GM23338 (cell line): ENCODE data around the gene SRXN1. TPM values are rescaled to one million over a fixed set of nuclear protein-coding genes. Genes with fewer than 3 reads are reported as not detected.

Experiments used
- ATAC-seq: fragments of 200-7000 bp; cut with Tn5 transposase; 3 replicates; pipeline ENCODE4 v1.9.1; 2020
- DNase-seq: peaks from one replicate; pipeline ENCODE4 v3.0.0-alpha.2; 2015; ENCODE audit warnings: low spot score
- H2AFZ ChIP-seq: fragments of 200-600 bp; sonication (generic); 2 replicates; pipeline ENCODE4 v1.8.0; 2016; ENCODE audit warnings: antibody characterized with exemption, mild to moderate bottlenecking, moderate library complexity
- H3F3A ChIP-seq: fragments of 200-600 bp; sonication (generic); replicated peaks from 2 replicates; pipeline ENCODE4 v1.8.0; 2017; ENCODE audit warnings: antibody characterized with exemption, mixed run types, low read depth
- H3K27ac ChIP-seq: fragments of 200-600 bp; sonication (generic); 2 replicates; pipeline ENCODE4 v1.6.1; 2016; ENCODE audit warnings: low read depth
- H3K27me3 ChIP-seq: fragments of 200-600 bp; sonication (generic); 2 replicates; pipeline ENCODE4 v1.8.0; 2016; ENCODE audit warnings: mild to moderate bottlenecking, mixed run types, moderate library complexity; ENCODE audit not compliant: insufficient read depth
- H3K36me3 ChIP-seq: fragments of 200-600 bp; sonication (generic); 2 replicates; pipeline ENCODE4 v1.8.0; 2016; ENCODE audit warnings: mild to moderate bottlenecking; ENCODE audit not compliant: insufficient read depth
- H3K4me1 ChIP-seq: fragments of 200-600 bp; sonication (generic); 2 replicates; pipeline ENCODE4 v1.8.0; 2016; ENCODE audit warnings: mild to moderate bottlenecking, moderate library complexity; ENCODE audit not compliant: insufficient read depth
- H3K4me2 ChIP-seq: fragments of 200-600 bp; sonication (generic); 2 replicates; pipeline ENCODE4 v1.7.1; 2017; ENCODE audit warnings: mixed run types
- H3K4me3 ChIP-seq: fragments of 200-600 bp; sonication (generic); 2 replicates; pipeline ENCODE4 v1.6.1; 2016; ENCODE audit warnings: mixed run types
- H3K79me2 ChIP-seq: fragments of 200-600 bp; sonication (generic); replicated peaks from 2 replicates; pipeline ENCODE4 v1.8.0; 2017; ENCODE audit warnings: mild to moderate bottlenecking; ENCODE audit not compliant: insufficient read depth
- H3K9me2 ChIP-seq: fragments of 200-600 bp; sonication (generic); 2 replicates; pipeline ENCODE4 v1.8.0; 2017; ENCODE audit not compliant: insufficient read depth
- H4K20me1 ChIP-seq: fragments of 200-600 bp; sonication (generic); replicated peaks from 2 replicates; pipeline ENCODE4 v1.8.0; 2017; ENCODE audit warnings: mild to moderate bottlenecking; ENCODE audit not compliant: insufficient read depth
- H3K27ac Mint-ChIP-seq: 2 replicates; pipeline ENCODE4 v1.8.0; 2020; ENCODE audit warnings: inconsistent platforms, mild to moderate bottlenecking, moderate library complexity, mixed read lengths
- H3K27me3 Mint-ChIP-seq: 3 replicates; pipeline ENCODE4 v1.8.0; 2022; ENCODE audit warnings: low read depth, mild to moderate bottlenecking, moderate library complexity, mixed read lengths, inconsistent platforms; ENCODE audit not compliant: insufficient read depth, poor library complexity
- H3K36me3 Mint-ChIP-seq: 3 replicates; pipeline ENCODE4 v1.8.0; 2021; ENCODE audit warnings: low read depth, mild to moderate bottlenecking, inconsistent platforms, moderate library complexity, mixed read lengths
- H3K4me1 Mint-ChIP-seq: 3 replicates; pipeline ENCODE4 v1.8.0; 2020; ENCODE audit warnings: mild to moderate bottlenecking, inconsistent platforms, mixed read lengths
- H3K4me3 Mint-ChIP-seq: 3 replicates; pipeline ENCODE4 v1.8.0; 2021; ENCODE audit warnings: moderate library complexity, mild to moderate bottlenecking, inconsistent platforms, mixed read lengths
- H3K9me3 Mint-ChIP-seq: 3 replicates; pipeline ENCODE4 v1.8.0; 2020; ENCODE audit warnings: moderate library complexity, mild to moderate bottlenecking, inconsistent platforms, mixed read lengths
- CREB1 ChIP-seq: fragments of 250-450 bp; sonication (Bioruptor Pico); IDR thresholded peaks from 2 replicates; pipeline ENCODE4 v1.5.0; 2020; ENCODE audit warnings: low read depth, mild to moderate bottlenecking, moderate library complexity
- CTCF ChIP-seq, 2 experiments: fragments of 200-600 bp in 1 of 2; sonication (generic) in 1 of 2; conservative IDR thresholded peaks; 2 replicates each; pipeline versions ENCODE4 v1.5.1 to v1.6.1; 2016 to 2017; ENCODE audit warnings: antibody characterized with exemption in 2 of 2, low read depth in 2 of 2, mild to moderate bottlenecking in 2 of 2, moderate library complexity in 1 of 2
- ETS1 ChIP-seq: IDR thresholded peaks from 2 replicates; pipeline ENCODE4 v1.6.1; 2016; ENCODE audit warnings: antibody characterized with exemption
- EZH2 ChIP-seq: fragments of 200-600 bp; sonication (generic); IDR thresholded peaks from one replicate; pipeline ENCODE4 v1.8.0; 2017; ENCODE audit warnings: antibody characterized with exemption, mild to moderate bottlenecking, low read depth; ENCODE audit not compliant: unreplicated experiment
- EZH2phosphoT487 ChIP-seq: fragments of 200-600 bp; sonication (generic); IDR thresholded peaks from one replicate; pipeline ENCODE4 v1.8.1; 2018; ENCODE audit warnings: antibody characterized with exemption; ENCODE audit not compliant: unreplicated experiment
- JUNB ChIP-seq: IDR thresholded peaks from one replicate; pipeline ENCODE4 v1.6.1; 2016; ENCODE audit warnings: antibody characterized with exemption; ENCODE audit not compliant: unreplicated experiment
- NANOG ChIP-seq: IDR thresholded peaks from 2 replicates; pipeline ENCODE4 v1.6.1; 2016; ENCODE audit warnings: antibody characterized with exemption, borderline replicate concordance
- POLR2AphosphoS5 ChIP-seq: IDR thresholded peaks from 2 replicates; pipeline ENCODE4 v1.6.1; 2016; ENCODE audit warnings: antibody characterized with exemption, low read depth
- STAT1 ChIP-seq: IDR thresholded peaks from one replicate; pipeline ENCODE4 v1.6.1; 2016; ENCODE audit warnings: antibody characterized with exemption; ENCODE audit not compliant: unreplicated experiment
- ZNF114 ChIP-seq: fragments of 250-450 bp; sonication (Bioruptor Pico); IDR thresholded peaks from 2 replicates; pipeline ENCODE4 v1.5.0; 2020; ENCODE audit warnings: mild to moderate bottlenecking, moderate library complexity
- ZNF331 ChIP-seq: fragments of 250-450 bp; sonication (Bioruptor Pico); IDR thresholded peaks from 2 replicates; pipeline ENCODE4 v1.5.0; 2020; ENCODE audit warnings: low read depth, mild to moderate bottlenecking, moderate library complexity
- polyA plus RNA-seq: library from polyadenylated mRNA; unstranded; fragments of >200 nt; fragmentation: Nextera tagmentation; extraction: Ambion mirVana; gene quantifications from 2 replicates; pipeline ENCODE4 v1.2.1, GENCODE V29; 2016
- total RNA-seq: library from RNA; depleted of rRNA; stranded (reverse); fragments of >200 nt; shearing (Covaris generic); gene quantifications from 2 replicates; pipeline ENCODE4 v1.2.3, GENCODE V29; 2014
- TF ChIP-seq, protein P1 (sequence below): fragments of 250-450 bp; sonication (Bioruptor Pico); IDR thresholded peaks from 2 replicates; pipeline ENCODE4 v1.5.0; 2020; ENCODE audit warnings: mild to moderate bottlenecking, moderate library complexity
- TF ChIP-seq, protein P2 (sequence below): IDR thresholded peaks from one replicate; pipeline ENCODE4 v1.6.1; 2018; ENCODE audit warnings: antibody characterized with exemption; ENCODE audit not compliant: unreplicated experiment

SRXN1 gene
- total and polyA plus RNA-seq, 2 experiments from 2014 or later: 8.4 to 26.6 TPM

- no peaks in the 10 kb centered on the region for H4K20me1 ChIP-seq
- no peaks in the 10 kb centered on the region for H3K79me2 ChIP-seq
- no peak overlapping the region for H2AFZ ChIP-seq
- peaks cover 3% of the 10 kb centered on the region; the same call in 2 of the 3 replicates for H3K4me1 Mint-ChIP-seq
- no peaks in the 10 kb centered on the region for H3K36me3 ChIP-seq
- DNase-seq (no peak), ATAC-seq (no peak)
- no peaks in the 10 kb centered on the region for H3K9me2 ChIP-seq
- no peak overlapping the region for H3K4me2 ChIP-seq
- no peaks in the 10 kb centered on the region for H3K36me3 Mint-ChIP-seq
- H3F3A ChIP-seq: no peaks in the 10 kb centered on the region
- H3K9me3 Mint-ChIP-seq: no peaks in the 10 kb centered on the region
- no peak overlapping the region for H3K27ac Mint-ChIP-seq
- H3K27me3 Mint-ChIP-seq: peaks cover 6% of the 10 kb centered on the region
- no peaks in the 10 kb centered on the region for H3K27me3 ChIP-seq
- H3K4me3 Mint-ChIP-seq: no peak overlapping the region
- no peak overlapping the region for H3K4me3 ChIP-seq
- TF ChIP-seq CREB1 (CRISPR knock-in tag): no peak
- TF ChIP-seq JUNB: no peak
- TF ChIP-seq STAT1: no peak
- TF ChIP-seq ZNF331: no peak
- no peak for TF ChIP-seq POLR2AphosphoS5
- TF ChIP-seq, protein P1, sequence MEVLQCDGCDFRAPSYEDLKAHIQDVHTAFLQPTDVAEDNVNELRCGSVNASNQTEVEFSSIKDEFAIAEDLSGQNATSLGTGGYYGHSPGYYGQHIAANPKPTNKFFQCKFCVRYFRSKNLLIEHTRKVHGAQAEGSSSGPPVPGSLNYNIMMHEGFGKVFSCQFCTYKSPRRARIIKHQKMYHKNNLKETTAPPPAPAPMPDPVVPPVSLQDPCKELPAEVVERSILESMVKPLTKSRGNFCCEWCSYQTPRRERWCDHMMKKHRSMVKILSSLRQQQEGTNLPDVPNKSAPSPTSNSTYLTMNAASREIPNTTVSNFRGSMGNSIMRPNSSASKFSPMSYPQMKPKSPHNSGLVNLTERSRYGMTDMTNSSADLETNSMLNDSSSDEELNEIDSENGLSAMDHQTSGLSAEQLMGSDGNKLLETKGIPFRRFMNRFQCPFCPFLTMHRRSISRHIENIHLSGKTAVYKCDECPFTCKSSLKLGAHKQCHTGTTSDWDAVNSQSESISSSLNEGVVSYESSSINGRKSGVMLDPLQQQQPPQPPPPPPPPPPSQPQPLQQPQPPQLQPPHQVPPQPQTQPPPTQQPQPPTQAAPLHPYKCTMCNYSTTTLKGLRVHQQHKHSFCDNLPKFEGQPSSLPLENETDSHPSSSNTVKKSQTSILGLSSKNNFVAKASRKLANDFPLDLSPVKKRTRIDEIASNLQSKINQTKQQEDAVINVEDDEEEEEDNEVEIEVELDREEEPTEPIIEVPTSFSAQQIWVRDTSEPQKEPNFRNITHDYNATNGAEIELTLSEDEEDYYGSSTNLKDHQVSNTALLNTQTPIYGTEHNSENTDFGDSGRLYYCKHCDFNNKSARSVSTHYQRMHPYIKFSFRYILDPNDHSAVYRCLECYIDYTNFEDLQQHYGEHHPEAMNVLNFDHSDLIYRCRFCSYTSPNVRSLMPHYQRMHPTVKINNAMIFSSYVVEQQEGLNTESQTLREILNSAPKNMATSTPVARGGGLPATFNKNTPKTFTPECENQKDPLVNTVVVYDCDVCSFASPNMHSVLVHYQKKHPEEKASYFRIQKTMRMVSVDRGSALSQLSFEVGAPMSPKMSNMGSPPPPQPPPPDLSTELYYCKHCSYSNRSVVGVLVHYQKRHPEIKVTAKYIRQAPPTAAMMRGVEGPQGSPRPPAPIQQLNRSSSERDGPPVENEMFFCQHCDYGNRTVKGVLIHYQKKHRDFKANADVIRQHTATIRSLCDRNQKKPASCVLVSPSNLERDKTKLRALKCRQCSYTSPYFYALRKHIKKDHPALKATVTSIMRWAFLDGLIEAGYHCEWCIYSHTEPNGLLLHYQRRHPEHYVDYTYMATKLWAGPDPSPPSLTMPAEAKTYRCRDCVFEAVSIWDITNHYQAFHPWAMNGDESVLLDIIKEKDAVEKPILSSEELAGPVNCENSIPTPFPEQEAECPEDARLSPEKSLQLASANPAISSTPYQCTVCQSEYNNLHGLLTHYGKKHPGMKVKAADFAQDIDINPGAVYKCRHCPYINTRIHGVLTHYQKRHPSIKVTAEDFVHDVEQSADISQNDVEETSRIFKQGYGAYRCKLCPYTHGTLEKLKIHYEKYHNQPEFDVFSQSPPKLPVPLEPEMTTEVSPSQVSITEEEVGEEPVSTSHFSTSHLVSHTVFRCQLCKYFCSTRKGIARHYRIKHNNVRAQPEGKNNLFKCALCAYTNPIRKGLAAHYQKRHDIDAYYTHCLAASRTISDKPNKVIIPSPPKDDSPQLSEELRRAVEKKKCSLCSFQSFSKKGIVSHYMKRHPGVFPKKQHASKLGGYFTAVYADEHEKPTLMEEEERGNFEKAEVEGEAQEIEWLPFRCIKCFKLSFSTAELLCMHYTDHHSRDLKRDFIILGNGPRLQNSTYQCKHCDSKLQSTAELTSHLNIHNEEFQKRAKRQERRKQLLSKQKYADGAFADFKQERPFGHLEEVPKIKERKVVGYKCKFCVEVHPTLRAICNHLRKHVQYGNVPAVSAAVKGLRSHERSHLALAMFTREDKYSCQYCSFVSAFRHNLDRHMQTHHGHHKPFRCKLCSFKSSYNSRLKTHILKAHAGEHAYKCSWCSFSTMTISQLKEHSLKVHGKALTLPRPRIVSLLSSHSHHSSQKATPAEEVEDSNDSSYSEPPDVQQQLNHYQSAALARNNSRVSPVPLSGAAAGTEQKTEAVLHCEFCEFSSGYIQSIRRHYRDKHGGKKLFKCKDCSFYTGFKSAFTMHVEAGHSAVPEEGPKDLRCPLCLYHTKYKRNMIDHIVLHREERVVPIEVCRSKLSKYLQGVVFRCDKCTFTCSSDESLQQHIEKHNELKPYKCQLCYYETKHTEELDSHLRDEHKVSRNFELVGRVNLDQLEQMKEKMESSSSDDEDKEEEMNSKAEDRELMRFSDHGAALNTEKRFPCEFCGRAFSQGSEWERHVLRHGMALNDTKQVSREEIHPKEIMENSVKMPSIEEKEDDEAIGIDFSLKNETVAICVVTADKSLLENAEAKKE (CRISPR knock-in tag): no peak
- TF ChIP-seq, protein P2, sequence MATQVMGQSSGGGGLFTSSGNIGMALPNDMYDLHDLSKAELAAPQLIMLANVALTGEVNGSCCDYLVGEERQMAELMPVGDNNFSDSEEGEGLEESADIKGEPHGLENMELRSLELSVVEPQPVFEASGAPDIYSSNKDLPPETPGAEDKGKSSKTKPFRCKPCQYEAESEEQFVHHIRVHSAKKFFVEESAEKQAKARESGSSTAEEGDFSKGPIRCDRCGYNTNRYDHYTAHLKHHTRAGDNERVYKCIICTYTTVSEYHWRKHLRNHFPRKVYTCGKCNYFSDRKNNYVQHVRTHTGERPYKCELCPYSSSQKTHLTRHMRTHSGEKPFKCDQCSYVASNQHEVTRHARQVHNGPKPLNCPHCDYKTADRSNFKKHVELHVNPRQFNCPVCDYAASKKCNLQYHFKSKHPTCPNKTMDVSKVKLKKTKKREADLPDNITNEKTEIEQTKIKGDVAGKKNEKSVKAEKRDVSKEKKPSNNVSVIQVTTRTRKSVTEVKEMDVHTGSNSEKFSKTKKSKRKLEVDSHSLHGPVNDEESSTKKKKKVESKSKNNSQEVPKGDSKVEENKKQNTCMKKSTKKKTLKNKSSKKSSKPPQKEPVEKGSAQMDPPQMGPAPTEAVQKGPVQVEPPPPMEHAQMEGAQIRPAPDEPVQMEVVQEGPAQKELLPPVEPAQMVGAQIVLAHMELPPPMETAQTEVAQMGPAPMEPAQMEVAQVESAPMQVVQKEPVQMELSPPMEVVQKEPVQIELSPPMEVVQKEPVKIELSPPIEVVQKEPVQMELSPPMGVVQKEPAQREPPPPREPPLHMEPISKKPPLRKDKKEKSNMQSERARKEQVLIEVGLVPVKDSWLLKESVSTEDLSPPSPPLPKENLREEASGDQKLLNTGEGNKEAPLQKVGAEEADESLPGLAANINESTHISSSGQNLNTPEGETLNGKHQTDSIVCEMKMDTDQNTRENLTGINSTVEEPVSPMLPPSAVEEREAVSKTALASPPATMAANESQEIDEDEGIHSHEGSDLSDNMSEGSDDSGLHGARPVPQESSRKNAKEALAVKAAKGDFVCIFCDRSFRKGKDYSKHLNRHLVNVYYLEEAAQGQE: no peak
- TF ChIP-seq ETS1: no peak
- no peak for TF ChIP-seq EZH2
- no peak for TF ChIP-seq NANOG
- TF ChIP-seq ZNF114 (CRISPR knock-in tag): no peak
- no peak for TF ChIP-seq CTCF (conservative IDR thresholded peaks at IDR 0.05; ENCODE audit: low read depth in 2 of 2)
- no peak for TF ChIP-seq EZH2phosphoT487
- H3K27ac ChIP-seq: no peak overlapping the region
- peaks cover 7% of the 10 kb centered on the region; the same call in 1 of the 2 replicates for H3K4me1 ChIP-seq
These were observed 55.4 kb downstream of the SRXN1 start for GRCh38 chr20:597560-597959.
